T1000 (cell line): Measurements from ENCODE around the gene LRRC4C.
A peak's percentile ranks its signal among the peaks of the same experiment; 100 is the strongest.

Experiments used
- DNase-seq: peaks from one replicate; lab custom pipeline; 2025; ENCODE audit warnings: mixed read lengths; lab: John Stamatoyannopoulos, UW

LRRC4C gene

DNA sequence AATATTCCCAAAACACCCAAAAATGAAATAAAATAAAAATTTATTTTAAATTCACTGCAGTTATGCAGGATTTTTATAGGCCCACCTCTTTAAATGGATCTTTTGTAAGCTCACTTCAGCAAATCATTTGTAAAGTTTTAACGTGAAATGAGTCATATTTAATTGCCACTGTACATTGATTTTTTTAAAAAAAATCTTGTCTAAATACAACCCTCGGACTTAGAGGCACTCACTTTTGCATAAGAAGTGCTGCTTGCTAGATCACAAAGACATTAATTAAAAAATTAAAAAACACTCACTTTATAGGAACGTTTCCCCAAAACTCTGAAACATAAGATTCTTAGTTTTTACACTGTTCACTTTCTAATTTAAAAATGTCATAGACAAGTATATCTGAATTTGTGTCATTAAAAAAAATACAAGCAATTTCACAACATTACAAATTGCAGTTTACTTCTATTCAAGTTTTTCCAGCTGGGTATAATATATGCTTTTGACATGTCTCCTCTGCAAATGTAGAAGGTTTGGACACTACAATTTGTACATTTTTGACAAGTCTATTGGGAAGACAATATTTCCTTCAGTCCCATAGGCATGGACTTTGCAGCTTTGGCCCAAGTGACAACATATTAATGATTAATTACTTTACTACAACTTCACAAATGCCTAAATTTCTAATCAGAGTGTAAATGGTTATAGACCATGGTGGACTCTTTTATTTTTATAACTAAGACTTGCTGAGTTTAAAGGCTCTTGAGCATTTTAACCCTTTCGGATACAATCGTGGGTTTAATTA, 1088.4 kb downstream of the LRRC4C start:
- DNase-seq: no peak

DNA sequence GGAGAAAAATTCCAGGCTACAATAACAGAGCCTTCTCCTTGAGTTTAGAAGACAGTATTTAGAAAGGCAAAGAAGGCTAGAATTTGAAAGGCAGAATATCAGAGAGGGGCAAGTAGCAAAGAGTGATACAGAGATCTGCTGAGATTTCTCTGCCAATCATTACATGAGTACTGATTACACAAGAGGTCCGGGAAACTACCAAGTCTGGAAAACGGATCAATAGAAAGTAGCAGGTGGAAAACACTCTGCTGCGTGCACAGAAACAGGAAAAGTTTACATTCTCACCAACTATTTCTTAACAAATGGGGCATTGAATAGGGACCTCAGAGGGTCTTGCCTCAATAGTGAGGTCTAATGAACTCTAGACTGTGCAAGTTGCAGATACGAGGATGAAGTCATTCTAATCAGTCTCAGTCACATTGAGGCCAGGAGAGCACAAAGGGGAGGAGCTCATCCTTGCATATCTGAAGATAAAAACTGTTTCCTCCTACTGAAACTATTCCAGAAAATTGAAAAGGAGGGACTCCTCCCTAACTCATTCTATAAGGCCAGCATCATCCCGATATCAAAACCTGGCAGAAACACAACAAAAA, 1099.2 kb downstream of the LRRC4C start:
- DNase-seq: no peak

DNA sequence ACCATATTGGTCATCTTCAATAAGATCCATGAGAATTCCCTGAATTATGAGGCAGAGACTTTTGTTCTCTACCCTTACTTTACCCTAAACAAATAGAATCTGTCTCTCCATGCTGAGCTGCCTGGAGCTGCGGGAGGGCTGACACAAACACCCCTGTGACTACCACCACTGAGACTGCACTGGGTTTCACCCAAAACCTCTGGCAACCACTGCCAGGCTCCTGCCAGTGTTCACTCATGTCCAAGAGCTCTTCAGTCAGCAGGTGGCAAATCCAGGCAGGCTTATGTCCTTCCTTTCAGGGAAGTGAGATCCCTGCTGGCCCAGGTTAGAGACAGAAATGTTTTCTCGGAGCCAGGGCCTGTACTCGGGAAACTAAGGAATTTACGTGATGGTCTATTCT, 1105.3 kb downstream of the LRRC4C start:
- DNase-seq: no peak

DNA sequence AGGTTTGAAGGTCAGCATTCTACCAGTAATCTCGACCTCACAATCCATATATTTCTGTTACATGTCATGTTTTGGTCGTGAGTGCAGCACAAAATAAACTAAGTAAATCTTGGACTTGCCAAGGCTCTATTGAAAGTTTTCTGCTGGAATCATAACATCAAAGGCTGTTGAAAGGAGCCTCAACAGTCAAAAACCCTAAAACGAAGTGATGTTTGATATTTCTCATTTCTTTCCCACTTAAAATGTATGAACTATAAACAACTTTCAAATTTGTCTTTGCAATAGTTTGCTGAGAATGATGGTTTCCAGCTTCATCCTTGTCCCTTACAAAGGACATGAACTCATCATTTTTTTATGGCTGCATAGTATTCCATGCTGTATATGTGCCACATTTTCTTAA, 1118.5 kb downstream of the LRRC4C start:
- DNase-seq: no peak

DNA sequence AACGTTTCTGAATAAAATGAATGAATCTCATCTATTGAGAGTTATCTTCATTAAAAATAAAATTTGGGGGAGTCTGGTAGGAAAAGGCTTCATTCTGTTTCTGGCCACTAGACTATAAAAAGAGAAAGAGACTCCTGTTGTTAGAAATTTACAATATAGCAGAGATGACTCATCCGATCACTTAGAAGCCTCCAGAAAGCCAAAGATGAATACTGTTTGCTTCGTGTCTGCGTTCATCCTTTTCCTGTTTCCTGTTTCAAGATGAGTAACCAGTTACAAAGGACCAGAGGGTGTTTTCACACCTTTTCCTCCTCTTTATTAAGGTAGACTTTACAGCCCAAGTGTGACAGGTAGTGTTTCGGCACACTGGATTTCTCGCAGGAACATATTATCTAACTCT, 1120.7 kb downstream of the LRRC4C start:
- DNase-seq: no peak

DNA sequence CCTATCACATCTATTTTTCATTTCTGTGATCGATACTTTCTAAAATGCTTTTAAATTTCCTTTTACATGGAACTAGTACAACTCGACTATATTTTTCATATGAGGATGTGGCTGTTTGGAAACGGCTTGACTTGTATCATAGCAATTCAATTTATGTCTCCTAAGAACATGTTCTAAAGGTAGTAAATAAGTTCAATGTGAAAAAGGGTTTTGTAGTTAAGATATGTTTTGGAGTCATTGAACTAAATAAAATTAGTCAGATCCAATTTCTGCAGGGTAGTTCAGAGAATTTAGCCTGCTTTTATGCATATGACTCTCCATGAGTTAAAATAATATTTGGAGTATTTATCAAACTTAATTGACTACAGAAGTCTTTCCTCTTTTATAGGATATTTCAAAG, 1121.4 kb downstream of the LRRC4C start:
- no peak for DNase-seq

DNA sequence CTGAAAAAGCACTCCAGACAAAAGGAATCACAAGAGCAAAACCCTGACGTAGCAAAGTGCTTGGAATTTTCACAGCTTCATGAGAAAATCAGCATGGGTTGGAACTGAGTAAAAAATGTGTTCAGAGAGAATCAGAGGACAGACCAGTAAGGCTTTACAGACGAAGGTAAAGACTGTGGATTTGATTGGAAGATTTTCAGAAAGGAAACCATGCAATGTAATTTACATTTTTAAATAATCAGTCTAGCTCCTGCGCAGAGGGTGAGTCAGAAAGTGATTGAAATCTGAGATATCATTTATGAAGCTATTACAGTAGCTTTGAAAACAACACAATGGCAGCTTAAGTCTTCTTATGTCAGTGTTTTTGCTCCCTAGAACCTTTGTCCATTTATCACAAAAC, 1122.3 kb downstream of the LRRC4C start:
- DNase-seq: no peak

DNA sequence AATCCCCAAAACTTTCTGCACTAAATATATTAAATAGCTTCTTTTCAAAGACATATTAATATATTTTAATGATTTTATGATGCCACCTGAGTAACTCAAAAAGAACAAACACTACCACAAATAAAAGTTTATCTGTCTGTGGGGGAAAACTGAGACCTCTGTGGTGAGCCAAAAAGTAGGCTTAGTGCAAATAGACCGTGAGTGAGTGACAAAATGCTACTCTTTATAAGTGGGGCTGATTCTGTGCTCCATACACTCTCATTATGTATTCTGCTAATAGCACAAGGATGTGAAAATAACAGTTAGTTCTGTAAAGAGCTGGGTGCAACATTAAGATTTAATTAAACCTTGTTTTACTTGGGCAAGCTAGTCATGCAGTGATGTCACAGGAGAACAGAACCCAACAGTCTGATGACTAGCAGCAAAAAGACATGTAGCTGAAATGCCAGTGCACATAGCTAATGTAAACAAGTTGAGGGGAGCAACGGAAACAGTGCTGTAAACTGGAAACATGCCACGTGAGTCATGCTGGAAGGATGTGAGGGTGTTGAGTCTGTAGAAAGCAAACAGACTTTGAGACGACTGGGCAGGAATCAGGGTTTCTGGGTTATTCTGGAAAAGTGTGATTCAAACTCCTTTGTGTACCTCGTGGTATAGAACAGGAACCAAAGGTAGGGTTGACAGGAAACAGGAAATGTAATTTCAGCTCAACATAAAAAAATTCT, 1130.4 kb downstream of the LRRC4C start:
- DNase-seq: peak; percentile 87

DNA sequence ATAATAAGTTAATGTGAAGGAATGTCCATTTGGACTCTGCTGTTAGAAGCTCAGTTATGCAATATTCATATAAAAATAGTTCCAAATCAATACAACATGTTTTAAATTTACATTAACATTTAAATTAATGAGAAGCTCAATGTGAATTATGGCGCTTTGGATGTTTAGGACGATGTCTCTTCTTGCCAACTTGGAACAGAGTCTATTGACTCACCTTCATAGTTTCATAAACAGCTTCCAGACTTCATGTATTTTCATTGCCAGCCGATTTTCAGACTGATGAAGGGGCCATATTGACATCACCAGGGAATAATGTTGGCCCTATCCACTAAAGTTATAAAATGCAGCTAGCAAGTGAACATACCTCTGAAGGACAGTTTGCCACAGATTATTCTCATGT, 1136.2 kb downstream of the LRRC4C start:
- DNase-seq: no peak

DNA sequence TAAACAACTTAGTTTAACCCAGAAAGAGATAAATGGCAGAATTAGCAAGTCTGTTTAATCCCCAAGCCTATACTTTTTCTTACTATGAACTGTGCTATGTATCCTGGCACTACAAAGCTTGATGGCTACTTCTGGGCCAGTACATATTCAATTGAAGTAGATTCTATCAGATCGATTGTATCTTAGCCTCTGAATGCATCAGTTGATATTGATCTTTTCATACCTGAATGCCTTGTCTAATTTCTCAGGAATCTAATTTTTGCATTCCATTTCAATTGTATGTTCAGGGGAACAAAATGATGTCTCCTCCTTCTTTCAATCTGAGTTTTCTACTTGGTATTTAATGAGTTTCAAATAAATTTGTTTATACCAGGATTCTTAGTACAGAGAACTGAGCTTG, 1137.9 kb downstream of the LRRC4C start:
- no peak for DNase-seq

DNA sequence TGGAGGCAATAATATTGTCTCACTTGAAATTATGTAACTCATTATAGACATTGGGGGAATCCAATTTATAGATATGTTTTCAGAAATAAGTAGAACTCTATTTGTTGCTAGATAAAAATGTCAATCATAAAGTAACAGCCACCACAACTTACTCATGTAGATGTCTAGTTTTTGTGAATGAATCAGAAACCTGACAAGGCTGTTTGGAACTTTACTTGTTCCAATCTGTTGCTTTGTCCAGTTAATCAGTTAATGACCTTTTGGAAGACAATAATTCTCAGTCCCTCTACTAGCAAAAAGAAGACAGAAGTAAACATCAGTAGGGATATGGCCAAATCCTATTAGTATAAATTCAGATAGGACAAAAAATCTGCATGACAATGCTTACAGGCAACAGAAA, 1143.3 kb downstream of the LRRC4C start:
- DNase-seq: no peak

DNA sequence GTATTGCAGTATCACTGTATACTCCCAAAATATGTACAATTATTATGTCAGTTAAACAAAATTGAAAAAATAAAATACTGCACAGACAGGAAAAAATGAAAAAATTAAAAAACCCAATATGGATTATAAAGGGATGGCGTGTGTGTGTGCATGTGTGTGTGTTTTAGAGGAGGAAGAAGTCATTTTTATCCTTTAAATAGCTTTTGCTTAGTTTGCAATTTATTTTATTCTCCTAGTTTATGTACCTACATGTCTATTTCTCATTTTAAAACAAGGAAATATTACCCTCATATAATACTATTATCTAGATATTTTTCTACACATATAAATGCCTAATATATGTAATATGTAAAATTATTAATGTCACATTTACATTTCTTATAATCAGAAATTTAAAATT, 1144.3 kb downstream of the LRRC4C start:
- DNase-seq: no peak

DNA sequence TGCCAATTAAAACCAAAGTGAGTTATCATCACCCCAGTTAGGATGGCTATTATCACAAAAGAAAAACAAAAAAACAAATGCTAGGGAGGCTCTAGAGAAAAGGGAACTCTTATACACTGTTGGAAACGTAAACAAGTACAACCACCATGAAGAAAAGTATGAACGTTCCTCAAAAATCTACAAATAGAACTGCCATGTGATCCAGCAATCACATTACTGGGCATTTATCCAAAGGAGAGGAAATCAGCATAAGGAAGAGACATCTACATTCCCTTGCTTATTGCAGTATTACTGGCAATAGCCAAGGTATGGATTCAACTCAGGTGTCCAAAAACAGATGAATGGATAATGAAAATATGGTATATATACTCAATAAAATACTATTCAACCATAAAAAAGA, 1145.1 kb downstream of the LRRC4C start:
- no peak for DNase-seq

DNA sequence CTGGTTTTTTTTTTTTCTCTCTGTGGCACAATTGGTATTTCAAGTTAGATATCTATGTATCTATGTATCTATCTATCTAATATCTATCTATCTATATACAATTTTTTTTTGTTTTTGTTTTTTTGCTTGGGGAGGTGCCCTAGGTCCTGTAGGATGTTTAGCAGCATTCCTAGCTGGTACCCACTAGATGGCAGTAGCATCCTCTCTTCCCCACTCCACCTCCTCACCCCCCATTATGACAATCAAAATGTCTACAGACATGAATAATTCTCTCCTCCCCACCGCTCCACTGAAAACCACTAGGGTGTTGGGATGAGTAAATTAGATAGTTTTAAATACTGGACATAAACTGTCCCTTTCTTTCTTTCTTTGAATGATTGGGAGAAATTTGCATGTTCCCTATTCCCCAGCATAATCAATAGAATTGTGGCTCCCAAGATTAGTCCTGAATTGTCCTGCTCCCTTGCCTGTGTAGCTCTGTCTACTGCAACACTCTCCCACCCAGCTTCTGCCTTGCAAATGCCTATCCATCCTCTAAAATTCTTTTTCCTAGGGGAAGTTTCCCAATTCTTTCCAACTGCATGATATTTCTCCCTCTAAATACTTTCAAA, 1152.4 kb downstream of the LRRC4C start:
- no peak for DNase-seq

DNA sequence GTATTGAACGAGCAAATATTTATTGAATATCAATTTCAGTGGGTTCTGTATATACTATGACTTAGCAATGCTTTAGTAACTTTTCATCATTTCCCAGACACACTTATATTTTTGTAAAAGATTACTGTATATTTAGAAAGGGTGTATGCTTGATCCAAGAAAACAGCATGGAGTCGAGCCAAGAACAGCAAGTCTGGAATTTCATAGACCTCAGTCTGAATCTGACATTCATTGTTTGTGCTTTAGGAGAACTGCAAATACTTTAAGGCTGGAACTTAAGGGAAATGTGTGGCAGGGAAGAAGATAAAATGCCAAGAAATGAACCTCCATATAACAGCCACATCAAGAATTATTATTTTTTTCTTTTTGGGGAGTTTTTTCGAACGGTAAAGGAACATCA, 1156.8 kb downstream of the LRRC4C start:
- no peak for DNase-seq

DNA sequence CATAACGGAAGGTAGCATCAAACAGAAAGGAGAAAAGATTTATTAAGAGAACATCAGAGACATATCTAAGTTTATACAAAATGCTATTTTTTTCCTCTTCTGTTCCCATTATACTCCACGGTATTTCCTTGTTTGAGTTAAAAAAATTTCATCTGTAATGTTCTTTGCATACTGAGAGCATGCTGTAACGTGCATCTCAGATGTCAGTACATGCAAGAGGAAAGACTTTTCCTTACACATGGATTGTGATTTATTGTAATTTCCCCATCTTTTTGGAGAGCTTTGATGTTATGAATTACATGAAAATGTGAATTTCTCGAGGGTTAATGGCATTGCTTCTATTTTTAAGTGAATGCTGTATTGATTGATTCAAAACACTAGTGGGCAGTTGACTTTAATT, 1164.0 kb downstream of the LRRC4C start:
- DNase-seq: no peak

DNA sequence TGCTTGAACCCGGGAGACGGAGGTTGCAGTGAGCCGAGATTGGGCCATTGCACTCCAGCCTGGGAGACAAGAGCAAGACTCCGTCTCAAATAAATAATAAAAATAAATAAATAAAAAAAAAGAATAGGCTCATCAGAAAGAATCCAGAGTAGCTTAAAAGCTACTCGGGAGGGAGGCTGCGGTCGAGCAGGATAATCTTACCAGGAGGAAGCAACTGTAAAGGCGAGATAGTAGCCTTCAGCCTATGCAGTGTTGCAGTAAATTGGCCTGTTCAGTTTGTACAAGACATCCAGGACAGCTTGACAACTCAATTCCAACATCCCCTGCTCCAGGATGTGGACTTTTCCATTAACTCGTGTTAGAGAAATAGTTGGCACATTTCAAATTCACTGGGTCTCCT, 1164.7 kb downstream of the LRRC4C start:
- DNase-seq: no peak

DNA sequence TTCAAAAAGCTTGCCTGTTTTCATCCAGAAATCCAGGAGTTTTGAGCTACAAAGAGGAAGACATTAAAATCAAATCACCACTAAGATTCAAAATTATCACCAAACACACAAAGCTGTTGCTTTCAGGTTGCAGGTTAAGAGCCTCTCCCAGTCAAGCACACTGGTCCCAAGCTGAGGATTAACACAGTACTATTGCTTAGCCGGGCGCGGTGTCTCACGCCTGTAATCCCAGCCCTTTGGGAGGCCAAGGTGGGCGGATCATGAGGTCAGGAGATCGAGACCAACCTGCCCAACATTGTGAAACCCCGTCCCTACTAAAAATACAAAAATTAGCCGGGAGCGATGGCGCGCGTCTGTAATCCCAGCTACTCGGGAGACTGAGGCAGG, 1165.1 kb downstream of the LRRC4C start:
- no peak for DNase-seq

DNA sequence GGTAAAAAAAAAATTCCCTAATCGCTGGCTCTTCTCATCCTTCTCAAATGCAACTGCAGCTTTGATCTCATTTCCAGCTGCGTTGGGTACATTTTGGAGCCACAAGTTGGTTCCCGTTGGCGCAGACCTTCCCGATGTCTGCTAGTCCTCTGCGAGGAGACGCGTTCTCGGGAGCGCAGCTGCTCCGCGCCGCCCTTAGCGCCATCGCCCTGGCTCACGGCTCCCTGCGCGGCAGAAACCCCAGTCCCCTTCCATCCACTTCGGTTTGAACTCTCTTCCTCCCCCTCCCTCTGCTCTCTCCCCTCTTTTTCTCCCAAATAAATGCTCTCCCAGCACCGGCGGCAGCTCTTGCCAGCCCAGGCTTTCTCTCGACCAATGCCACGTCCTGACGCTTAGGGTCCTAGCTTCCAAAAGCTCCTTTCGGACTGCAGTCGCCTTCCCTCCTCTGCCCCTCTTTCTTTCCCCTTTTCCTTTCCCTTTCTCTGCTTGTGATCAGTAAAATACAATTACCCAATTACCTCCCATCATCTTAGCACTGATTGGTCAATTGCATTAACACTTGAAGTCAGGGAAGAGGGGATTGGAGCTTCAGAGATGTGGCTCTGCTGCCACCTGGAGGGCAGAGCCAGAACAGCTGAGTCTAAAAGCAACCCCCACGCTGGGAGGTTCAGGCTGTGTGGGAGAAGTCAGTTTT, 1165.7 kb downstream of the LRRC4C start:
- DNase-seq: peak; percentile 67

DNA sequence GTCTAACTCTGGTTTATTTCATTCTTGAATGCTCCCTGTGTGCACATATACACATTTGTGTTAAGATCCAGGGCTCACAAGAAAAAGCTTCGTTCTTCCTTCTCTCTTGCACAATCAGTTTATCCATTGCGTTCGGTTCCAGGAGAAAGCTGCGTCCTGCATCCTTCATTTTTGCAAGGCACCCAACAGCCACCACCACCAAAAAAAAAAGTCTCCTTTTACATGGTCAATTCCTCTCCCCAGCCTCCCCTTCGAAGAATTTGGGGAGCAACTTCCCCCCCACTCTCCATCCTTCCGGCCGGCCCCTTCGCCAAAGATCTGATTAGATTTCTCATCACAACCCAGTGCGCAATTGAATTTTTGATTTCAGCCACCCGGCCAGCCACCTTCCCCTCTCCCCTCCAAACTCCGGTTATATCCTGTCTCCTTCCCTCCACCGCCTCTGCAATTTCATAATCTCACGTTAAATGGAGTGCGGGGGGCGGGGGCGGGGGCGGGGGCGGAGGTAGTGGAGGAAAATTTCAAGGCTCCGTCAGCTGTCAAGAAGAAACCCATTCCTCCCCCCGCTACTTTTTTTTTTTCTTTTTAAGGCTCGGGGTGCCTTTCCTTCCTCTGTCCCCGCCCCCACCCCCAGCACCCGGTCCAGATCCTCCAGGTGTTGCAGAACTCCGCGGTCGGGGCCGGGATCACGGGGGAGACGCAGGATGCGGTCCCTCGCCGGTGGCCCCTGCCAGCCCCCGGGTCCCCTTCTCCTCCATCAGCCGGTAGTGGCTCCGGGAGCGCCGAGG, 1166.5 kb downstream of the LRRC4C start:
- DNase-seq: no peak

DNA sequence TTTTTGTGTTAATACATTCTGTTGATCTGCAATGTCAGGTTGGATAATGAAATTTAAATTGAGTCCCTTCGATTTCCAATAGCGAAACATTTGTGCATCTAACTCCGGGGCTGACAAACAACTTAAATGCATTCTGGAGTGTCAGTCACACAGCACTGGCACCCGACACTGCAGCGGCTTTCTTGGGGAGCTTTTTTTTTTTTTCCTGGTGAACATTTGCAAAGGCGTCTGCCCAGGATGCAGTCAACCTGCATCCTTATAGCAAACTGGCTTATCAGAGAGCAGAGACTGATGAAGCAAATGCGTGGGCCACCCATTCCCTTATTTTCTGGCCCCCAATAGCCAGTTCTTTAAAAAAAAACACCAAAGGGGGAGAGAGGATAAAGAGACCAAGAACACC, 1167.7 kb downstream of the LRRC4C start:
- DNase-seq: no peak
